Lower lobe of right lung (tissue), 2 donors: ENCODE measurements around the gene MOB3B. TPM values are rescaled to one million over a fixed set of nuclear protein-coding genes. Genes with fewer than 3 reads are reported as not detected.
"Not testable (repeated sequence)": the region's sequence is repeated elsewhere in the genome, so short reads cannot be mapped to it uniquely, and the experiment has no call there.

ENCODE experiments used
- ATAC-seq, 2 donors: fragments of 200-7000 bp; cut with Tn5 transposase; one replicate each; pipeline ENCODE4 v1.9.1; 2020 to 2022; ENCODE audit warnings: mild to moderate bottlenecking in 2 of 2, moderate library complexity in 2 of 2
- DNase-seq: peaks from one replicate; pipeline ENCODE4 v3.0.0-alpha.2; 2020
- H3K27ac ChIP-seq: fragments of 200-600 bp; one replicate; pipeline ENCODE4 v1.8.0; 2022
- H3K27me3 ChIP-seq: fragments of 200-600 bp; one replicate; pipeline ENCODE4 v1.8.0; 2022; ENCODE audit warnings: low read depth
- H3K36me3 ChIP-seq: fragments of 200-600 bp; one replicate; pipeline ENCODE4 v1.8.0; 2022; ENCODE audit warnings: mild to moderate bottlenecking
- H3K4me1 ChIP-seq: fragments of 200-600 bp; one replicate; pipeline ENCODE4 v1.8.0; 2022
- H3K4me3 ChIP-seq: fragments of 200-600 bp; one replicate; pipeline ENCODE4 v1.8.0; 2022; ENCODE audit warnings: mild to moderate bottlenecking
- H3K9me3 ChIP-seq: fragments of 200-600 bp; one replicate; pipeline ENCODE4 v1.8.0; 2022
- CTCF ChIP-seq: fragments of 200-600 bp; IDR thresholded peaks from one replicate; pipeline ENCODE4 v1.8.0; 2022; ENCODE audit warnings: antibody characterized with exemption, mild to moderate bottlenecking
- intact Hi-C: fragments of 100-400 bp; cut with DNase I; formaldehyde crosslinking; loops from one replicate; pipeline ENCODE4 v1.11.0; 2022
- total RNA-seq: library from RNA; stranded (reverse); fragmentation: NEBNext Ultra II Directional; extraction: Animal tissue kit (Norgen Biotek cat#: 25700); gene quantifications from one replicate; pipeline ENCODE4 v1.2.1, GENCODE V29; 2021
- donor health status: DM: no; HTN: yes; CAD: no; lungs with severe emphysema.

Gene MOB3B
- total RNA-seq, 1 donor from 2014 or later = 22.7 TPM

- no peaks in the 10 kb centered on the region for H3K36me3 ChIP-seq
- no peaks in the 10 kb centered on the region for H3K27me3 ChIP-seq
- intact Hi-C loops = no loop called here
- H3K4me1 ChIP-seq = no peaks in the 10 kb centered on the region
- H3K9me3 ChIP-seq = no peaks in the 10 kb centered on the region
- no peak for ATAC-seq
- DNase-seq = no peak
- H3K27ac ChIP-seq = no peak overlapping the region
- no peak overlapping the region for H3K4me3 ChIP-seq
- TF ChIP-seq CTCF = no peak
Measured at GRCh38 chr9:27504259-27504658, 25.4 kb downstream of the MOB3B start.

- Histone ChIP-seq H3K36me3 (no peaks in the 10 kb centered on the region), H3K27ac (no peak overlapping the region), H3K27me3 (no peaks in the 10 kb centered on the region), H3K4me1 (no peaks in the 10 kb centered on the region), H3K4me3 (no peak overlapping the region), H3K9me3 (no peaks in the 10 kb centered on the region)
- intact Hi-C loops = no loop called here
- ATAC-seq = no peak
- no peak for TF ChIP-seq CTCF
- no peak for DNase-seq
Measured at GRCh38 chr9:27503623-27504022, 26.0 kb downstream of the MOB3B start.

GRCh38 chr9:27500902-27501301 lies 28.7 kb downstream of the MOB3B start:
- ATAC-seq, H3K9me3 ChIP-seq, DNase-seq, H3K4me3 ChIP-seq, intact Hi-C loops, H3K27me3 ChIP-seq, H3K36me3 ChIP-seq, H3K4me1 ChIP-seq, H3K27ac ChIP-seq: not testable (repeated sequence)

DNA sequence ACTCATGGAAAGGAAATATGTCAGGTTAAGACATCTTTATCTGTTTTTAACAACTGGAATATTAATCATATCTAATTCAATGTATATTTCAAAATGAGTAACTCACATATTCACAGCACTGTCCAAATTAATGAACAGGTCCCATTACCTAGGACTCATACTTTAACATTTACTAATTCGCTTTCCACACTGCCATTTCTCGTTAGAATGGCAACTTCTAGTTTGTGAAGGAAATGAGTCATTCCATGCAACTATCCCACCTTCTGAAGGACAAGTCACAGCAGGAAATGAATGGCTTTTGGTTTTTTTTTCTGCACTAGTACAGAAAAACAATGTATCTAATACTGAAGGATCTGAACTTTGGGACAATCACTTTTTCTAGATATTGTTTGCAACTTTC lies 30.2 kb downstream of the MOB3B start:
- intact Hi-C loops = no loop called here
- no peak for DNase-seq
- TF ChIP-seq CTCF = no peak

GRCh38 chr9:27497883-27498417 lies 31.7 kb downstream of the MOB3B start:
- TF ChIP-seq CTCF = no peak
- no peak overlapping the region for H3K4me3 ChIP-seq
- no peak for ATAC-seq
- DNase-seq = no peak
- no peaks in the 10 kb centered on the region for H3K27me3 ChIP-seq
- intact Hi-C loops = no loop called here
- H3K27ac ChIP-seq = no peak overlapping the region
- H3K4me1 ChIP-seq = peaks cover 14% of the 10 kb centered on the region
- H3K36me3 ChIP-seq = no peaks in the 10 kb centered on the region
- H3K9me3 ChIP-seq = no peaks in the 10 kb centered on the region

More for the DNA sequence above, 30.2 kb downstream of the MOB3B start:
- no peak for ATAC-seq
- no peak overlapping the region for H3K27ac ChIP-seq
- H3K9me3 ChIP-seq = no peaks in the 10 kb centered on the region
- no peaks in the 10 kb centered on the region for H3K27me3 ChIP-seq
- peaks cover 14% of the 10 kb centered on the region for H3K4me1 ChIP-seq
- H3K4me3 ChIP-seq = no peak overlapping the region
- H3K36me3 ChIP-seq = no peaks in the 10 kb centered on the region

GRCh38 chr9:27496135-27496504 lies 33.5 kb downstream of the MOB3B start:
- Histone ChIP-seq H3K27me3 (no peaks in the 10 kb centered on the region), H3K4me3 (no peak overlapping the region), H3K36me3 (no peaks in the 10 kb centered on the region), H3K9me3 (no peaks in the 10 kb centered on the region), H3K4me1 (peaks cover 15% of the 10 kb centered on the region), H3K27ac (no peak overlapping the region)
- TF ChIP-seq CTCF = no peak
- DNase-seq = no peak
- intact Hi-C loops = no loop called here
- ATAC-seq = no peak
